Thyroid gland (tissue), 4 donors: ENCODE data around the gene LGR6.

Experiments used
- CTCF ChIP-seq, 6 experiments: fragments of 200-600 bp in 3 of 6; fragments of 450-650 bp in 3 of 6; sonication (generic) in 3 of 6; IDR thresholded peaks; one replicate each; pipeline ENCODE4 v1.5.1; 2016 to 2019; ENCODE audit warnings: antibody characterized with exemption in 6 of 6, mild to moderate bottlenecking in 2 of 6, inconsistent platforms in 1 of 6, moderate library complexity in 1 of 6
- POLR2A ChIP-seq, 2 donors: fragments of 450-650 bp; IDR thresholded peaks; one replicate each; pipeline ENCODE4 v1.6.1; 2017; ENCODE audit warnings: antibody characterized with exemption in 2 of 2, mild to moderate bottlenecking in 2 of 2, moderate library complexity in 1 of 2

GRCh38 chr1:202230939-202231645, 37.5 kb downstream of the LGR6 start:
- no peak for TF ChIP-seq CTCF (IDR thresholded peaks at IDR 0.05)
- no peak for TF ChIP-seq POLR2A (IDR thresholded peaks at IDR 0.05)
